GM12874 (cell line): ENCODE measurements around the gene FXYD6.

Experiments
- TF ChIP-seq, protein P1 (sequence below): IDR thresholded peaks from 2 replicates; pipeline ENCODE4 v1.5.1; 2011; ENCODE audit warnings: low read depth, mild to moderate bottlenecking, control low read depth, low read length, moderate library complexity; ENCODE audit not compliant: insufficient read depth

The FXYD6 gene

GRCh38 chr11:117814204-117814765, 62.2 kb downstream of the FXYD6 start:
- TF ChIP-seq, protein P1, sequence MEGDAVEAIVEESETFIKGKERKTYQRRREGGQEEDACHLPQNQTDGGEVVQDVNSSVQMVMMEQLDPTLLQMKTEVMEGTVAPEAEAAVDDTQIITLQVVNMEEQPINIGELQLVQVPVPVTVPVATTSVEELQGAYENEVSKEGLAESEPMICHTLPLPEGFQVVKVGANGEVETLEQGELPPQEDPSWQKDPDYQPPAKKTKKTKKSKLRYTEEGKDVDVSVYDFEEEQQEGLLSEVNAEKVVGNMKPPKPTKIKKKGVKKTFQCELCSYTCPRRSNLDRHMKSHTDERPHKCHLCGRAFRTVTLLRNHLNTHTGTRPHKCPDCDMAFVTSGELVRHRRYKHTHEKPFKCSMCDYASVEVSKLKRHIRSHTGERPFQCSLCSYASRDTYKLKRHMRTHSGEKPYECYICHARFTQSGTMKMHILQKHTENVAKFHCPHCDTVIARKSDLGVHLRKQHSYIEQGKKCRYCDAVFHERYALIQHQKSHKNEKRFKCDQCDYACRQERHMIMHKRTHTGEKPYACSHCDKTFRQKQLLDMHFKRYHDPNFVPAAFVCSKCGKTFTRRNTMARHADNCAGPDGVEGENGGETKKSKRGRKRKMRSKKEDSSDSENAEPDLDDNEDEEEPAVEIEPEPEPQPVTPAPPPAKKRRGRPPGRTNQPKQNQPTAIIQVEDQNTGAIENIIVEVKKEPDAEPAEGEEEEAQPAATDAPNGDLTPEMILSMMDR, result no peak

DNA sequence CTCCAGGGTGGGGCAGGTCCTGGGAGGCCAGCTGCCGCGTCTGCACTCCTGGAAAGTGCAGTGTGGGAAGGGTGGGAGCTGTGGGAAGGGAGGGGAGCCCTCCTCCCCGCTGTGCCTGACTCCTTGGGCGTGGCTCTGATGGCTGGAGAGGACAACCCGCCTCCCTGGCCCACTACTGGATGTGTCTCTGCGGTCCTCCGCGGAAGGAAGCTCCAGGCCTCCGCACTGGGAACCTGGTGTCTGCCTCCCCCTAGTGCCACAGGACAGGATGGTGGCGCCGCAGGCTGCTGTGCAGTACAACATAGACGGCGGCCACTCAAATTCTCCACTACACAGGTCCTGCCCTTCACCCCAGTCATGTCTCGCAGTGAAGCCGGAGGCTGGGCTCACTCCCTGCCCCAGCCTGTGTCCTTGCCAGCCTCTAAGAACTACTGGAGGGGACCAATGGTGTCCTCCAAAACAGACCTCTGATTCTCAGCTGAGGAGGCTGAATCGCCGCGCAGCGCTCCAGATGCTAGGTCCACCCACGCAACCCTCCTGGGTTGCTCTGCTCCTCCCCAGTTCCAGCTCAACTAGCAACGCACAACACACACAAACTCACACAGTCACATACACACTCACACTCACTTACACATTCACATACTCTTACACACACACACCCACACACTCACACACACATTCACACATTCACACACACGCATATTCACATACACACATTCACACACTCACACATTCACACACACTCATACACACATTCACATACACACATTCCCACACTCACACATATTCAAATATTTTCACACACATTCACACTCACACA, 67.0 kb downstream of the FXYD6 start:
- TF ChIP-seq, protein P1, result peak; percentile 46

- TF ChIP-seq, protein P1, result no peak
Observed at GRCh38 chr11:117808784-117809183, 67.7 kb downstream of the FXYD6 start.

DNA sequence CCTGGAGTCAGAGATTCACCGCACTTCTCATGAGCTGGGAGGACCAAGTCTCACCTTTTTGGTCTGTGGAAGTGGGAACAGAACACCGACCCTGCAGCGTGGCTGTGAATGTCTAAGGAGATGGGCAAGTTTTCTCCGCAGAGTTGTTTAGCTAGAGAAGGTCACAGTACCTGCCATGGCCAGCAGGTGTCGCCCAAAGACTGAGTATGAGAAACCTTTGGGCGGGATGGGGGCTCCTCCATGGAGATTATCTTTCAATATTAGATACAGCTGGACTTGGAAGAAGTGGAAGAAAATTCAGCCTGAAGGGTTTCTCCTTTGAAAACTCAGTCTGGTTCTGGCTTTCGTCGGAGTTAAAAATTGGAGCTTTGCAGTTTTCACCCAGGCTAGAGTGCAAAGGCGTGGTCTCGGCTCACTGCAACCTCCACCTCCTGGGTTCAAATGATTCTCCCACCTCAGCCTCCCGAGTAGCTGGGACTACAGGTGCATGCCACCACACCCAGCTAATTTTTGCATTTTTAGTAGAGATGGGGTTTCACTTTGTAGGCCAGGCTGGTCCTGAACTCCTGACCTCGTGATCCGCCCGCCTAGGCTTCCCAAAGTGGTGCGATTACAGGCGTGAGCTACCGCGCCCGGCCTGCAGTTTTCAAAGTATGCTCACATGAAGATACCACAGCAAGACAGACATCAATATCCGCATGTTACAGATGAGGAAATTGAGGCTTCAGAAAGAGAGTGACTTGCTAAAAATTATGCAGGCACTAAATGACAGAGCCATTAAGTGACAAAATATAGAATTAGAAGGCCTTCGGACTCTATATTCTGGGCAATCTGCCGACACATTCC, 68.8 kb downstream of the FXYD6 start:
- TF ChIP-seq, protein P1, result peak; percentile 87

GRCh38 chr11:117806846-117807245, 69.6 kb downstream of the FXYD6 start:
- TF ChIP-seq, protein P1, result no peak

GRCh38 chr11:117805045-117805444, 71.4 kb downstream of the FXYD6 start:
- TF ChIP-seq, protein P1, result no peak

GRCh38 chr11:117803896-117804295, 72.6 kb downstream of the FXYD6 start:
- TF ChIP-seq, protein P1, result no peak
